Astrocyte of the spinal cord (primary cell): ENCODE data around the gene TBC1D22A.
"Not testable (repeated sequence)": the region's sequence is repeated elsewhere in the genome, so short reads cannot be mapped to it uniquely, and the experiment has no call there.

ENCODE experiments used
- DNase-seq: peaks from one replicate; pipeline ENCODE4 v3.0.0; 2011; ENCODE audit warnings: low read depth, low spot score
- H3K4me3 ChIP-seq: 2 replicates; pipeline ENCODE4 v1.5.1; 2011; ENCODE audit warnings: low read depth, mild to moderate bottlenecking, low read length, moderate library complexity
- CTCF ChIP-seq: IDR thresholded peaks from 2 replicates; pipeline ENCODE4 v1.5.1; 2012; ENCODE audit warnings: low read depth, mild to moderate bottlenecking, low read length, inconsistent platforms
- in situ Hi-C: cut with HindIII; loops from 2 replicates; pipeline ENCODE4 v1.10.0; 2017; ENCODE audit warnings: low sequenced_read_pairs

The TBC1D22A gene

DNA sequence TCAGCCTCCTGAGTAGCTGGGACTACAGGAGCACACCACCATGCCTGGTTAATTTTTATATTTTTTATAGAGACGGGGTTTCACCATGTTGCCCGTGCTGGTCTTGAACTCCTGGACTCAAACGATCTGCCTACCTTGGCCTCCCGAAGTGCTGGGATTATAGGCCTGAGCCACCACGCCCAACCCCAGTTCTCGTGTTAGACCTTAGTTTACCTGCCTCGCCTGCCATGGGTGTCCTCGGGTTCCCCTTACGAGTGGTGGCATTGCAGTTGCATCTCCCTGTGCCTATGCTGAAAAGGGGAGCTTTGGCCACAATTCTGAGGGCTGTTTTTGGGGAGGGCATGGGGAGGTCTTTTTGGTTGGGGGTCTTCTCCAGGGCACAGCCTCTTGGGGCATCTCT, 18.8 kb downstream of the TBC1D22A start:
- H3K4me3 ChIP-seq, result no peak overlapping the region
- in situ Hi-C loops, result no loop called here
- TF ChIP-seq CTCF, result no peak
- no peak for DNase-seq

DNA sequence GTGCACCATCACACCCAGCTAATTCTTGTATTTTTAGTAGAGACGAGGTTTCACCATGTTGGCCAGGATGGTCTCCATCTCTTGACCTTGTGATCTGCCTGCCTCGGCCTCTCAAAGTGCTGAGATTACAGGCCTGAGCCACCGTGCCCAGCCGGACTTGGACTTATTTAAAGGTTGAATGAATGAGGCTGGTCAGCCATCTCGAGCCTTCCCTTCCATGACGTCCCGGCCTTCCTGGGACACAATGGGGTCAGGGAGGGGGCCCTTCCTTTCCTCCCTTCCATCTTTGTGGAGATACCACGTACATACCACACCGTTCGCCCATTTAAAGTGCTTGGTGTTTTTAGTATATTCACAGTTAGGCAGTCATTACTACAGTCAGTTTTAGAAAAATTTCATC, 19.8 kb downstream of the TBC1D22A start:
- DNase-seq, H3K4me3 ChIP-seq, in situ Hi-C loops: not testable (repeated sequence)

- H3K4me3 ChIP-seq, result no peak overlapping the region
- no peak for DNase-seq
- no peak for TF ChIP-seq CTCF
- in situ Hi-C loops, result no loop called here
Measured at GRCh38 chr22:46783721-46784120, 21.3 kb downstream of the TBC1D22A start.

GRCh38 chr22:46788441-46789172, 26.2 kb downstream of the TBC1D22A start:
- TF ChIP-seq CTCF, result no peak
- DNase-seq, result no peak
- in situ Hi-C loops, result no loop called here

DNA sequence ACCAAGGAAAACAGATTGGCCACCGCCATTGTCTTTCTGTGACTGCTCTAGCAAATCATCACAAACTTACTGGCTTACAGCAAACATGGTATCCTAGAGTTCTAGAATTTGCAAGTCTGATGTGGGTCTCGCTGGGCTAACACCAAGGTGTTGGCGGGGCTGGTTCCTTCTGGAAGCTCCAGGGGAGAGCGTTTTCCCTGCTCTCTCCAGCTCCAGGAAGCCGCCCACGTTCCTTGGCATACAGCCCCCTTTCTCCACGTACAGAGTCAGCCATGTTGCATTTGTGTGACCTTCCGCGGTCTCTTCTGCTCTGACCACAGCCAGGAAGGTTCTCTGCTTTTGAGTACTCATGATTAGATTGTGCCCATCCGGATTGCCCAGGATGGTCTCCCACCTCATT, 27.5 kb downstream of the TBC1D22A start:
- DNase-seq, result no peak
- in situ Hi-C loops, result no loop called here
- no peak for TF ChIP-seq CTCF

More at GRCh38 chr22:46788441-46789172, 26.2 kb downstream of the TBC1D22A start:
- H3K4me3 ChIP-seq, result no peak overlapping the region

DNA sequence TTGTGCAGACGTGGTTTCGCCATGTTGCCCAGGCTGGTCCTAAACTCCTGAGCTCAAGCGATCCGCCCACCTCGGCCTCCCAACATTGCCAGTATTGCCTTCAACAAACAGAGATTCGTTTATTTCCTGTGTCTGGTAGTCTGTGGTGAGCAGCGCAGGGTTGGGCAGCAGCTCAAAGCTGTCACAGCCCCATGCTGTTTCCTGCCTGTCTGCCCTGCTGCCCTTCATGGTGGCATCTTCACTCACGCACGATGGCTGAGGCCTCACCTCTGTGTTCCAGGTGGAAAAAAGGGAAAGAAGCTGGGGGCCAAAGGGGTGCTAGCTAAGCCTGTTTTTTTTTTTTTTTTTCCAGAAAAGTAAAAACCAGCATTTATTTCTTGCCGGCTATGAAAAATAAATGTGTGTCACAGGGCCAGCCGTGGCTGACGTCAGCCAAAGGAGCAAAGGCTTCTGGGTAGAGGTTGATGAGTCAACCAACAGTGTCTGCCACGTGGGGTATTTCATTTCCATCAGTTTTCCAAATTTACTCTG, 28.8 kb downstream of the TBC1D22A start:
- DNase-seq, result peak; percentile 72
- in situ Hi-C loops, result no loop called here
- TF ChIP-seq CTCF, result no peak
- no peak overlapping the region for H3K4me3 ChIP-seq

More for the DNA sequence above, 27.5 kb downstream of the TBC1D22A start:
- no peak overlapping the region for H3K4me3 ChIP-seq

DNA sequence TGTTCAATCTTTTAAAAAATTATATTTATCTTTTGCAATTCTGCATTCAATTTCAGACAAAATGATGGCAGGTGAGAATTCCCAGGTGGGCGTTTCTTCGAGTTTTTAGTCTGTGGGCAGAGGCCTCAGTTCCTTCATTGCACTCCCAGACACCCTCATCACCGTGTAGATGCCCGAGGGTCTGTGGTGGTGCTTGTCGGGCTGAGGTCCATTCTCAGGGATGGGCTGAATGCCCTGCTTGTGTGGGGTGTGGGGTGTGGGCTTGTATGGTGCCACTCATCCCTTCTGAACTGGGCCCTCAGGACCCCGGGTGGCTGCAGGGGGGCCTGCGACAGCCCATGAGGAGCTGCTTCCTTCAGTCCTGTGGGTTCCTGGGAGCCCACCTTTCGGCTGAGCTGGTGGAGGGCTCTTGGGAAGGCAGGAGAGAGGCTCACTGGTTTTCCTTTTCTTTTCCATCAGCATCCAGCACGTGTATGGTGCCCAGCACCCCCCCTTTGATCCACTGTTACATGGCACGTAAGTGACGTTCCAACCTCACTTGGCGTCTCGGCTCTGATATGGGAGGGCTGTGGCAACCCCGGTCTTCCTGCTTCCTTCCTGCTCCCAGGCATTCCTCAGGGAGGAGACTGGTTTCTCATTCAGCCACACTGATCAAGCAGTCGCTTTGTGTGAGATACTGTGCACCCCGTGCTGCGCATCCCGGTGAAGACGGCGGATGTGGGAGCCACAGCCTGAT, 29.8 kb downstream of the TBC1D22A start:
- DNase-seq, result no peak
- in situ Hi-C loops, result no loop called here

More for the DNA sequence above, 29.8 kb downstream of the TBC1D22A start:
- TF ChIP-seq CTCF, result no peak
- H3K4me3 ChIP-seq, result no peak overlapping the region
